IMR-90 (cell line): ENCODE results near the gene F2RL3. TPM values are rescaled to one million over a fixed set of nuclear protein-coding genes. Genes with fewer than 3 reads are reported as not detected.

Experiments used
- ATAC-seq: fragments of 200-7000 bp; cut with Tn5 transposase; 2 replicates; pipeline ENCODE4 v1.9.1; 2020; ENCODE audit warnings: low read depth, mild to moderate bottlenecking, moderate library complexity
- BruUV-seq: library from RNA; stranded (reverse); fragments of 400-500 nt; replicated peaks from 2 replicates; lab custom pipeline; 2021; lab: Mats Ljungman, UMichigan
- CTCF ChIA-PET: fragments of 300-600 bp; formaldehyde crosslinking; extraction: SDS; loops from one replicate; lab custom pipeline; 2021; ENCODE audit warnings: antibody characterized with exemption; lab: Yijun Ruan, JAX
- POLR2A ChIA-PET: fragments of 300-600 bp; sonication (Branson Sonifier 250); formaldehyde crosslinking; loops from one replicate; lab custom pipeline; 2022; ENCODE audit warnings: antibody characterized with exemption; ENCODE audit not compliant: unreplicated experiment; lab: Charles Lee
- DNase-seq: peaks from one replicate; pipeline ENCODE4 v3.0.0; 2013
- H2AFZ ChIP-seq: replicated peaks from 2 replicates; pipeline ENCODE3; 2013; ENCODE audit warnings: low read length, mild to moderate bottlenecking; ENCODE audit not compliant: poor library complexity
- H2AK5ac ChIP-seq: 2 replicates; pipeline ENCODE4 v1.6.1; 2013; ENCODE audit warnings: low read depth, low read length, inconsistent platforms
- H2AK9ac ChIP-seq: replicated peaks from 2 replicates; pipeline ENCODE3; 2013; ENCODE audit warnings: mild to moderate bottlenecking, low read depth, low read length, moderate library complexity; ENCODE audit not compliant: poor library complexity
- H2BK120ac ChIP-seq: 2 replicates; pipeline ENCODE4 v1.6.1; 2013; ENCODE audit warnings: low read depth, low read length, inconsistent platforms
- H2BK15ac ChIP-seq: 3 replicates; pipeline ENCODE4 v1.6.1; 2013; ENCODE audit warnings: low read depth, low read length, inconsistent platforms
- H2BK20ac ChIP-seq: 2 replicates; pipeline ENCODE4 v1.6.1; 2013; ENCODE audit warnings: low read depth, mild to moderate bottlenecking, inconsistent platforms, low read length, moderate library complexity
- H2BK5ac ChIP-seq: 2 replicates; pipeline ENCODE4 v1.6.1; 2013; ENCODE audit warnings: mild to moderate bottlenecking, low read depth, low read length, inconsistent platforms; ENCODE audit not compliant: poor library complexity, severe bottlenecking
- H3K14ac ChIP-seq: replicated peaks from 2 replicates; pipeline ENCODE4 v1.6.1; 2013; ENCODE audit warnings: low read depth, low read length, inconsistent platforms
- H3K18ac ChIP-seq: 2 replicates; pipeline ENCODE4 v1.6.1; 2013; ENCODE audit warnings: low read depth, low read length, control low read depth
- H3K23ac ChIP-seq: 2 replicates; pipeline ENCODE4 v1.6.1; 2013; ENCODE audit warnings: low read depth, low read length, inconsistent platforms
- H3K27ac ChIP-seq: 2 replicates; pipeline ENCODE4 v1.5.1; 2013; ENCODE audit warnings: mild to moderate bottlenecking, control low read depth, low read length; ENCODE audit not compliant: insufficient read depth
- H3K27me3 ChIP-seq: 2 replicates; pipeline ENCODE4 v1.6.1; 2013; ENCODE audit warnings: low read length; ENCODE audit not compliant: control insufficient read depth, insufficient read depth
- H3K36me3 ChIP-seq: 2 replicates; pipeline ENCODE4 v1.6.1; 2013; ENCODE audit warnings: low read length, mixed read lengths; ENCODE audit not compliant: control insufficient read depth, insufficient read depth
- H3K4ac ChIP-seq: 2 replicates; pipeline ENCODE4 v1.6.1; 2013; ENCODE audit warnings: low read depth, low read length, inconsistent platforms
- H3K4me1 ChIP-seq: 2 replicates; pipeline ENCODE4 v1.6.1; 2013; ENCODE audit warnings: low read length, mixed read lengths; ENCODE audit not compliant: control insufficient read depth, insufficient read depth
- H3K4me2 ChIP-seq: 2 replicates; pipeline ENCODE4 v1.6.1; 2013; ENCODE audit warnings: low read depth, mild to moderate bottlenecking, control low read depth, low read length, moderate library complexity
- H3K4me3 ChIP-seq: 2 replicates; pipeline ENCODE4 v1.5.1; 2013; ENCODE audit warnings: low read depth, mild to moderate bottlenecking, control low read depth, low read length, moderate library complexity; ENCODE audit not compliant: insufficient read depth
- H3K56ac ChIP-seq: 2 replicates; pipeline ENCODE4 v1.6.1; 2013; ENCODE audit warnings: low read length, inconsistent platforms; ENCODE audit not compliant: insufficient read depth; ENCODE audit errors: extremely low read depth
- H3K79me1 ChIP-seq, 2 experiments: 2 replicates each; pipeline ENCODE4 v1.6.1; 2013; ENCODE audit warnings: low read length in 2 of 2, inconsistent platforms in 1 of 2, low read depth in 1 of 2
- H3K9ac ChIP-seq: 2 replicates; pipeline ENCODE4 v1.6.1; 2013; ENCODE audit warnings: low read depth, low read length, control low read depth
- H3K9me1 ChIP-seq: 2 replicates; pipeline ENCODE4 v1.6.1; 2013; ENCODE audit warnings: low read length, inconsistent platforms; ENCODE audit not compliant: insufficient read depth
- H3K9me3 ChIP-seq: 2 replicates; pipeline ENCODE4 v1.6.1; 2013; ENCODE audit warnings: low read length; ENCODE audit not compliant: control insufficient read depth, insufficient read depth
- H4K20me1 ChIP-seq: 2 replicates; pipeline ENCODE4 v1.6.1; 2013; ENCODE audit warnings: low read length, inconsistent platforms; ENCODE audit not compliant: insufficient read depth
- H4K5ac ChIP-seq: 2 replicates; pipeline ENCODE4 v1.6.1; 2013; ENCODE audit warnings: mild to moderate bottlenecking, low read depth, low read length, control low read depth
- H4K8ac ChIP-seq, 2 experiments: 2 replicates each; pipeline ENCODE4 v1.6.1; 2013; ENCODE audit warnings: low read depth in 2 of 2, low read length in 2 of 2, control low read depth in 1 of 2, inconsistent platforms in 1 of 2
- H4K91ac ChIP-seq: 2 replicates; pipeline ENCODE4 v1.6.1; 2013; ENCODE audit warnings: low read depth, low read length, inconsistent platforms; ENCODE audit not compliant: insufficient read depth
- BHLHE40 ChIP-seq: fragments of 150-350 bp; IDR thresholded peaks from 2 replicates; pipeline ENCODE4 v1.6.1; 2016; ENCODE audit warnings: mild to moderate bottlenecking, low read depth, low read length
- CEBPB ChIP-seq: IDR thresholded peaks from 2 replicates; pipeline ENCODE4 v1.6.1; 2012; ENCODE audit warnings: low read depth, low read length, improper control_type of control experiment
- CHD1 ChIP-seq: IDR thresholded peaks from 2 replicates; pipeline ENCODE4 v1.6.1; 2012; ENCODE audit warnings: low read depth, low read length, improper control_type of control experiment
- ELK1 ChIP-seq: fragments of 150-350 bp; IDR thresholded peaks from 2 replicates; pipeline ENCODE4 v1.6.1; 2016; ENCODE audit warnings: low read depth, mild to moderate bottlenecking, low read length, moderate library complexity, borderline replicate concordance
- FOS ChIP-seq: fragments of 150-350 bp; IDR thresholded peaks from 2 replicates; pipeline ENCODE4 v1.6.1; 2016; ENCODE audit warnings: low read depth, low read length
- MAFK ChIP-seq: IDR thresholded peaks from 2 replicates; pipeline ENCODE4 v1.6.1; 2012; ENCODE audit warnings: low read depth, low read length, improper control_type of control experiment
- NFE2L2 ChIP-seq: fragments of 150-350 bp; IDR thresholded peaks from 2 replicates; pipeline ENCODE4 v1.6.1; 2016; ENCODE audit warnings: low read depth, mild to moderate bottlenecking, low read length
- POLR2A ChIP-seq: IDR thresholded peaks from 2 replicates; pipeline ENCODE4 v1.6.1; 2012; ENCODE audit warnings: mild to moderate bottlenecking, low read depth, low read length
- RAD21 ChIP-seq: IDR thresholded peaks from 2 replicates; pipeline ENCODE4 v1.6.1; 2012; ENCODE audit warnings: low read length, improper control_type of control experiment
- RFX5 ChIP-seq: IDR thresholded peaks from 2 replicates; pipeline ENCODE4 v1.8.0; 2012; ENCODE audit warnings: low read depth, mild to moderate bottlenecking, low read length, moderate library complexity
- SMC3 ChIP-seq: fragments of 150-350 bp; IDR thresholded peaks from 2 replicates; pipeline ENCODE4 v1.6.1; 2016; ENCODE audit warnings: low read depth, mild to moderate bottlenecking, antibody characterized with exemption, low read length, moderate library complexity
- WGBS, 2 experiments: methylation state at CpG; one replicate each; pipeline versions ENCODE4 v1.1.5 to v1.1.7; 2013; ENCODE audit warnings: missing lambda C conversion rate in 2 of 2; ENCODE audit not compliant: insufficient read length in 1 of 2; ENCODE audit errors: extremely low coverage in 2 of 2; 5-methylcytosine and 5-hydroxymethylcytosine counted together
- dilution Hi-C: fragments of 300-500 bp; cut with HindIII; formaldehyde crosslinking; loops from one replicate; pipeline ENCODE4 v1.14.3; 2018; ENCODE audit warnings: low sequenced_read_pairs; ENCODE audit not compliant: unreplicated experiment
- in situ Hi-C: fragments of 300-500 bp; cut with MboI; formaldehyde crosslinking; loops from 3 replicates; pipeline ENCODE4 v1.14.3; 2019; ENCODE audit warnings: low sequenced_read_pairs, inconsistent platforms, mixed read lengths
- intact Hi-C: fragments of 100-400 bp; cut with micrococcal nuclease; formaldehyde crosslinking; loops from 2 replicates; pipeline ENCODE4 v1.10.0; 2022
- polyA plus RNA-seq, 3 experiments: library from polyadenylated mRNA; depleted of rRNA; stranded (reverse); fragments of >200 nt; gene quantifications; 2 replicates each; pipeline ENCODE4 v1.2.3, GENCODE V29; 2012; ENCODE audit warnings: low replicate concordance in 1 of 3
- total RNA-seq: library from RNA; depleted of rRNA; stranded (reverse); fragments of >200 nt; gene quantifications from 2 replicates; pipeline ENCODE4 v1.2.3, GENCODE V29; 2012
- TF ChIP-seq, protein P1 (sequence below): fragments of 150-350 bp; IDR thresholded peaks from 2 replicates; pipeline ENCODE4 v1.6.1; 2017; ENCODE audit warnings: mild to moderate bottlenecking, antibody characterized with exemption, low read length, low read depth
- TF ChIP-seq, protein P2 (sequence below): conservative IDR thresholded peaks from 2 replicates; pipeline ENCODE4 v1.5.1; 2012; ENCODE audit warnings: mild to moderate bottlenecking, low read depth, low read length, improper control_type of control experiment

The F2RL3 gene
- total and polyA plus RNA-seq, 2 of the 4 experiments (the other 2 are of a cell fraction), result 0.03 TPM; not detected in 1

DNA sequence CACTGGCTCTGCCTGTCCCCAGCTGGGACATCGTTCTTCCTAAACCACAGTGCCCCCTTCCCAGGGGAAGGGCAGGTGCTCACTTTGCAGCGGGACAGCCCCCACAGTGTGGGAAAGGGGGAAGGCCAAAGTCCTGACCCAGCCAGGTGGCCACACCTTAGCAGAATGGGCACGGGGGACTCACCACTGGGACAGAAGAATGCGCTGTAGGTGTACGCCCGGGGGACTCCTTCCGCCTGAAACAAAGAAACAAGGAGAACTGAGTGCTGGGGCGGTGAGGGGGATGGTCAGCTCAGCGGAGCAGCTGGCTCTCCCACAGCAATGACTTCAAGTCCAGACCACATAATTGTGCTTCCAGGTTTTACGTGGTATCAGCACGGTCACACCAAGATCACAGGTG, 49.4 kb downstream of the F2RL3 start:
- Histone ChIP-seq H4K8ac (no peak overlapping the region), H3K27ac (no peak overlapping the region), H3K9me3 (no peaks in the 10 kb centered on the region), H3K9ac (no peak overlapping the region), H2AFZ (no peak overlapping the region), H3K4me3 (no peak overlapping the region), H2BK120ac (no peak overlapping the region), H2AK5ac (no peak overlapping the region), H3K14ac (no peak overlapping the region), H3K9me1 (no peaks in the 10 kb centered on the region), H2BK20ac (no peak overlapping the region), H3K23ac (no peak overlapping the region), H2BK15ac (no peak overlapping the region), H3K27me3 (no peaks in the 10 kb centered on the region; the same call in 1 of the 2 replicates), H4K5ac (no peak overlapping the region), H3K56ac (no peak overlapping the region), H4K20me1 (no peaks in the 10 kb centered on the region), H2AK9ac (no peak overlapping the region), H2BK5ac (no peak overlapping the region), H3K79me1 (no peaks in the 10 kb centered on the region), H4K91ac (no peak overlapping the region), H3K4me1 (no peaks in the 10 kb centered on the region), H3K4ac (no peak overlapping the region), H3K36me3 (no peaks in the 10 kb centered on the region), H3K18ac (no peak overlapping the region), H3K4me2 (no peak overlapping the region)
- DNase-seq (no peak), ATAC-seq (no peak)
- ChIA-PET CTCF (no interaction called here), POLR2A (no interaction called here)
- TF ChIP-seq SMC3 (no peak), CEBPB (no peak), BHLHE40 (no peak), POLR2A (no peak), RFX5 (no peak), CHD1 (no peak), FOS (no peak), RAD21 (no peak), NFE2L2 (no peak), MAFK (no peak), ELK1 (no peak)
- TF ChIP-seq, protein P1, sequence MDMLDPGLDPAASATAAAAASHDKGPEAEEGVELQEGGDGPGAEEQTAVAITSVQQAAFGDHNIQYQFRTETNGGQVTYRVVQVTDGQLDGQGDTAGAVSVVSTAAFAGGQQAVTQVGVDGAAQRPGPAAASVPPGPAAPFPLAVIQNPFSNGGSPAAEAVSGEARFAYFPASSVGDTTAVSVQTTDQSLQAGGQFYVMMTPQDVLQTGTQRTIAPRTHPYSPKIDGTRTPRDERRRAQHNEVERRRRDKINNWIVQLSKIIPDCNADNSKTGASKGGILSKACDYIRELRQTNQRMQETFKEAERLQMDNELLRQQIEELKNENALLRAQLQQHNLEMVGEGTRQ, result no peak
- TF ChIP-seq, protein P2, sequence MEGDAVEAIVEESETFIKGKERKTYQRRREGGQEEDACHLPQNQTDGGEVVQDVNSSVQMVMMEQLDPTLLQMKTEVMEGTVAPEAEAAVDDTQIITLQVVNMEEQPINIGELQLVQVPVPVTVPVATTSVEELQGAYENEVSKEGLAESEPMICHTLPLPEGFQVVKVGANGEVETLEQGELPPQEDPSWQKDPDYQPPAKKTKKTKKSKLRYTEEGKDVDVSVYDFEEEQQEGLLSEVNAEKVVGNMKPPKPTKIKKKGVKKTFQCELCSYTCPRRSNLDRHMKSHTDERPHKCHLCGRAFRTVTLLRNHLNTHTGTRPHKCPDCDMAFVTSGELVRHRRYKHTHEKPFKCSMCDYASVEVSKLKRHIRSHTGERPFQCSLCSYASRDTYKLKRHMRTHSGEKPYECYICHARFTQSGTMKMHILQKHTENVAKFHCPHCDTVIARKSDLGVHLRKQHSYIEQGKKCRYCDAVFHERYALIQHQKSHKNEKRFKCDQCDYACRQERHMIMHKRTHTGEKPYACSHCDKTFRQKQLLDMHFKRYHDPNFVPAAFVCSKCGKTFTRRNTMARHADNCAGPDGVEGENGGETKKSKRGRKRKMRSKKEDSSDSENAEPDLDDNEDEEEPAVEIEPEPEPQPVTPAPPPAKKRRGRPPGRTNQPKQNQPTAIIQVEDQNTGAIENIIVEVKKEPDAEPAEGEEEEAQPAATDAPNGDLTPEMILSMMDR, result no peak
- BruUV-seq, result no TSS peak
- in situ Hi-C loops (no loop called here), intact Hi-C loops (no loop called here), dilution Hi-C loops (no loop called here)
- no CpG with 5 or more reads among the region's 11 CpGs for WGBS, 2 experiments
